HepG2 (cell line): ENCODE data around the gene AGBL2. TPM values are rescaled to one million over a fixed set of nuclear protein-coding genes. Genes with fewer than 3 reads are reported as not detected.
A peak's percentile ranks its signal among the peaks of the same experiment; 100 is the strongest.

ENCODE experiments used
- LRRFIP1 ChIP-seq: sonication (generic); formaldehyde crosslinking; conservative IDR thresholded peaks from 2 replicates; pipeline ENCODE4 v1.4.0; 2020; ENCODE audit warnings: missing genetic modification reagents
- MED1 ChIP-seq: sonication (generic); formaldehyde crosslinking; IDR thresholded peaks from 2 replicates; pipeline ENCODE4 v1.4.0; 2020; ENCODE audit warnings: missing genetic modification reagents
- RNF219 ChIP-seq: sonication (generic); formaldehyde crosslinking; IDR thresholded peaks from 2 replicates; pipeline ENCODE4 v1.5.0; 2020; ENCODE audit warnings: mild to moderate bottlenecking, missing genetic modification reagents
- THAP8 ChIP-seq: sonication (generic); formaldehyde crosslinking; IDR thresholded peaks from 2 replicates; pipeline ENCODE4 v1.5.1; 2020; ENCODE audit warnings: missing genetic modification reagents, mild to moderate bottlenecking, borderline replicate concordance
- THYN1 ChIP-seq: sonication (generic); formaldehyde crosslinking; IDR thresholded peaks from 2 replicates; pipeline ENCODE4 v1.8.1; 2023; ENCODE audit warnings: low read depth, mild to moderate bottlenecking, moderate library complexity, missing genetic modification reagents, borderline replicate concordance
- ZBTB25 ChIP-seq: IDR thresholded peaks from 2 replicates; pipeline ENCODE4 v1.6.1; 2018; ENCODE audit warnings: missing genetic modification reagents
- ZNF142 ChIP-seq: sonication (generic); formaldehyde crosslinking; IDR thresholded peaks from 2 replicates; pipeline ENCODE4 v1.4.0; 2020; ENCODE audit warnings: missing genetic modification reagents
- ZNF282 ChIP-seq: fragments of 450-650 bp; IDR thresholded peaks from 2 replicates; pipeline ENCODE4 v1.6.1; 2018; ENCODE audit not compliant: partially characterized antibody
- ZNF460 ChIP-seq: sonication (generic); formaldehyde crosslinking; IDR thresholded peaks from 2 replicates; pipeline ENCODE4 v1.5.1; 2020; ENCODE audit warnings: missing genetic modification reagents, mild to moderate bottlenecking, borderline replicate concordance
- ZNF557 ChIP-seq: sonication (generic); formaldehyde crosslinking; IDR thresholded peaks from 2 replicates; pipeline ENCODE4 v1.4.0; 2020; ENCODE audit warnings: missing genetic modification reagents
- ZNF781 ChIP-seq: sonication (generic); formaldehyde crosslinking; IDR thresholded peaks from 2 replicates; pipeline ENCODE4 v1.5.1; 2020; ENCODE audit warnings: borderline replicate concordance, mild to moderate bottlenecking, missing genetic modification reagents; ENCODE audit errors: not compliant biosample characterization
- ZNF878 ChIP-seq: sonication (generic); formaldehyde crosslinking; IDR thresholded peaks from 2 replicates; pipeline ENCODE4 v1.8.1; 2023; ENCODE audit warnings: mild to moderate bottlenecking, missing genetic modification reagents, moderate library complexity
- ZNF879 ChIP-seq: sonication (generic); formaldehyde crosslinking; IDR thresholded peaks from 2 replicates; pipeline ENCODE4 v1.8.1; 2023; ENCODE audit warnings: missing genetic modification reagents
- polyA plus RNA-seq, 8 experiments: library from polyadenylated mRNA; depleted of rRNA in 3 of 8; stranded (reverse) in 7 of 8; unstranded in 1 of 8; fragments of >200 nt; fragmentation: Illumina TruSeq in 4 of 8; extraction: Trizol in 4 of 8; gene quantifications; 2 replicates each; pipeline versions ENCODE4 v1.2.1 to v1.2.3, GENCODE V29; 2011 to 2016; ENCODE audit warnings: low read depth in 4 of 8, missing spikeins in 1 of 8, mixed read lengths in 1 of 8; ENCODE audit not compliant: insufficient read depth in 1 of 8
- total RNA-seq, 5 experiments: library from RNA; depleted of rRNA; stranded (reverse); fragments of >200 nt; fragmentation: Illumina TruSeq; extraction: Trizol; gene quantifications; 2 replicates each; pipeline ENCODE4 v1.2.3, GENCODE V29; 2016; ENCODE audit warnings: low read depth in 1 of 5

The AGBL2 gene
- total and polyA plus RNA-seq, 2 of the 13 experiments (the other 11 are each of a cell fraction or from before 2014, with no cell fraction given), result 1.6 to 5.7 TPM

GRCh38 chr11:47642099-47642855, 72.9 kb downstream of the AGBL2 start, which contains the start of gene MTCH2 (continued):
- TF ChIP-seq THAP8 (CRISPR knock-in tag) (peak; percentile 93), ZNF879 (CRISPR knock-in tag) (0 out of 2 replicates have a peak, but pooled peaks have one; percentile 46), ZNF142 (peak; percentile 94), ZNF460 (CRISPR knock-in tag) (no peak), MED1 (CRISPR knock-in tag) (peak; percentile 83; the same call in 1 of the 2 replicates), ZNF282 (no peak), ZNF557 (CRISPR knock-in tag) (peak; percentile 43; the same call in 1 of the 2 replicates), RNF219 (CRISPR knock-in tag) (no peak; the same call in 1 of the 2 replicates), ZNF878 (CRISPR knock-in tag) (peak; percentile 73), LRRFIP1 (CRISPR knock-in tag) (0 out of 2 replicates have a peak, but pooled peaks have one; percentile 18), THYN1 (CRISPR knock-in tag) (0 out of 2 replicates have a peak, but pooled peaks have one; percentile 52), ZNF781 (CRISPR knock-in tag) (no peak), ZBTB25 (peak; percentile 85)
